ENCODE measurements around the gene AGPAT2.
"Not testable (repeated sequence)": the region's sequence is repeated elsewhere in the genome, so short reads cannot be mapped to it uniquely, and the experiment has no call there.

AGPAT2 gene

DNA sequence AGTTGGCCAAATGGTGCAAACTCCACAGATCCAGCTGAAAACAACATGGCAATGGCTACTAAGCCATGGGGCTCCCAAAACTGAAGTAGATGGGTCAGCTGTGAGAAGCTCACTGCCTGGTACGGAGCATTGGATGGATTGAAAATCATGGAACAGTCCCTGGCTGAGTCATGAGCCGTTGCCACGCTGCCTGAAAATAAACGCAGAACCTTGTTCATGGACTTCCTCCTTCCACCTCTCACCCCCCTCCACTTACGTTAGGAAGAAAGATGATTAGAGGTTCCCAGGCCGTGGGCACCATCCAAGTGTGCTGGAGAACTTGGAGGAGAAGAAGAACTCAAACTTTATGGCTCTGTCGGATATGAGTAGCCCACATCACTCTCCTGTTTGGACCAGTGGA lies 18.3 kb upstream of the AGPAT2 start:
- DNase-seq (ENCODE audit: low read depth) = no peak
- no peak overlapping the region for H3K4me3 ChIP-seq (ENCODE audit: low read depth, low read length)

- not testable (repeated sequence) for DNase-seq (ENCODE audit: low read depth); H3K4me3 ChIP-seq (ENCODE audit: low read depth, low read length)
These were observed 17.5 kb upstream of the AGPAT2 start for GRCh38 chr9:136704741-136705140.

DNA sequence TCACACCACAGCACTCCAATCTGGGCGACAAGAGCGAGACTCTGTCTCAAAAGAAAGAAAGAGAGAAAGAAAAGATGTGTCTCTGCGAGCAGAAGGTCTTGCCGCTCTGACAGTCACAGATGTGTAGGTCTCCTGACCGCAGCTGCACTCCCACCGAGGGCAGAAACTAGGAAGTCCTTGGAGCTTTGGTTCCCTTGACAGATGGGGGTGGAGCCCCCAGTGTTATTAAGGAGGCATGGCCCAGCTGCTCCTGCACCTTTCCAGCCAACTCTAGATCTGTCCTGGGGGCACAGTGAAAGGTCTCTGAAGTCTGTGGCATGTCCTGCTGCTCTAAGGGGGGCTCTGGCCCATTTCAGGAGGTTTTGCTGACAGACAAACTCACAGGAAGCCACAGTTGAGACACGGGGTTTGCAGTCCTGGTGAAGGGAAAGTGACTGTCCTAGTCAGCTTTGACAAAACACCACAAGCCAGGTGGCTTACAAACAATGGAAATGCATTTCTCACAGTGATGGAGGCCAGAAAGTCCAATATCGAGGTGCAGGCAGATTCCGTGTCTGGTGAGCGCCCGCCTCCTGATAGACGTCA lies 16.1 kb upstream of the AGPAT2 start:
- no peak overlapping the region for H3K4me3 ChIP-seq (ENCODE audit: low read depth, low read length)
- DNase-seq (ENCODE audit: low read depth) = no peak

DNA sequence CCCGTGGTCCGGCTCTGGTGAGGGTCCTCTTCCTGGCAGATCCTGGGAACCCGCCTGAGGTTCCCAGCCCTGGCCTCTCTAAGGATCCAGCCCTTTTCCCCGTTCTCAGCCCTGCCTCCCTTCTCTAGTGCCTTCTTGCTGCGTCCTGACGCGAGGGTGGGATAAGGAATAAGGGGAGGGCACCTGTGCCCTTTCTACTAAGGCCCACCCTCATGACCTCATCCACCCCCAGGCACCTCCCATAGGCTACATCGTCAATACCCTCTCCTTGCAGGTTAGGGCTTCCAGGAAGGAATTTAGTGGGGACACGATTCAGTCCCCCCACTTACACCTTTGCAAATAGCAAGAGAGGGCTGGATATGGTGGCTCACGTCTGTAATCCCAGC lies 14.4 kb upstream of the AGPAT2 start:
- no peak overlapping the region for H3K4me3 ChIP-seq (ENCODE audit: low read depth, low read length)
- no peak for DNase-seq (ENCODE audit: low read depth)

DNA sequence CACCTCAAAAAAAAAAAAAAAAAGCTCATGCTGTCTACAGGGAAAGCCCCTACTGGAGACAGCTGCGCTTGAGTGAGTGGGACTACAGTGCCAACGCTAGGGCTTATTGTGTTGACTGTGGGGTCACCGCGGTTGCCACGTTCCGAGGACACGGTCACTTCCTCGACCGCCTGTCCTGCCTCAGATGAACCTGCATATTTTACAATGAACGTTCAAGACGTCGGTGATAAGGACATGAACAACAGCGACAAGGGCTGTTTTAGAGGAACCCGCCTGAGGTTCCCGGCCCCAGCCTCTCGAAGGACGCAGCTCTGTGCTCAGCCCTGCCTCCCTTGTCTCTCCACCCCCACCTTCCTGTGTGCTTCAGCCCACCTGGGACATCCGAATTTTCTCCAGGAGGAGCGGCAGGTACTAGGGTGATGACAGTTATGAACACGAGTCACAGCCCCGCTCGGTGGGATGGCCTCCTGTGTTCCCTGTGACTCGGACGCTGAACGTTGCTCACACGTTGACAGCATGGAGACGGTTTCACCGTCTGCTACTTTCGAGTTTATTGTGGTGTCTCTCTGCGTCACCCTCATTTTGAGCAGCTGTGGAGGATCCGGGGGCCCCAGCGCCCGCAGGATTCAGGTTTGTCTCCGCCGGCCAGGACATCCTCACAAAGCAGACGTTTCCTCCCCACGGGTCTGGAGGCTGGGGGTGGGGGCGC lies 13.9 kb upstream of the AGPAT2 start:
- DNase-seq (ENCODE audit: low read depth) = no peak
- H3K4me3 ChIP-seq (ENCODE audit: low read depth, low read length) = no peak overlapping the region

DNA sequence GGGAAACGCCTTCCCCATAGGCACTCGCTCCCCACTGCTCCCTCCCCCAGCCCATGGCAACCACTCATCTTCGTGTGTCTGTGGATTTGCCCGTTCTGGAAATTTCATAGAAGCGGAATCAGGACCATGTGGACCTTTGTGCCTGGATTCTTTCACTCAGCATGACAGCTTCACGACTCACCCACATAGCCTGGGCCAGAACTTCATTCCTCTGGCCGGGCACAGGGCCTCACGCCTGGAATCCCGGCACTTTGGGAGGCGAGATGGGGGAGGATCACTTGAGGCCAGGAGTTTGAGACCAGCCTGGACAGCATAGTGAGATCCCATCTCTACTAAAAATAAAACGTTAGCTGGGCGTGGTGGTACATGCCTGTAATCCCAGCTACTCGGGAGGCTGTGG lies 13.0 kb upstream of the AGPAT2 start:
- DNase-seq (ENCODE audit: low read depth) = no peak

GRCh38 chr9:136698635-136699246 lies 11.5 kb upstream of the AGPAT2 start:
- no peak for DNase-seq (ENCODE audit: low read depth)
- no peak overlapping the region for H3K4me3 ChIP-seq (ENCODE audit: low read depth, low read length)

More for the DNA sequence above, 13.0 kb upstream of the AGPAT2 start:
- H3K4me3 ChIP-seq (ENCODE audit: low read depth, low read length) = no peak overlapping the region

GRCh38 chr9:136697821-136698526 lies 10.7 kb upstream of the AGPAT2 start:
- DNase-seq (ENCODE audit: low read depth) = no peak
- no peak overlapping the region for H3K4me3 ChIP-seq (ENCODE audit: low read depth, low read length)

GRCh38 chr9:136697146-136697820 lies 10.0 kb upstream of the AGPAT2 start:
- no peak for DNase-seq (ENCODE audit: low read depth)
- no peak overlapping the region for H3K4me3 ChIP-seq (ENCODE audit: low read depth, low read length)

- DNase-seq (ENCODE audit: low read depth) = no peak
- H3K4me3 ChIP-seq (ENCODE audit: low read depth, low read length) = no peak overlapping the region
These were observed 9.2 kb upstream of the AGPAT2 start for GRCh38 chr9:136696502-136696901.

DNA sequence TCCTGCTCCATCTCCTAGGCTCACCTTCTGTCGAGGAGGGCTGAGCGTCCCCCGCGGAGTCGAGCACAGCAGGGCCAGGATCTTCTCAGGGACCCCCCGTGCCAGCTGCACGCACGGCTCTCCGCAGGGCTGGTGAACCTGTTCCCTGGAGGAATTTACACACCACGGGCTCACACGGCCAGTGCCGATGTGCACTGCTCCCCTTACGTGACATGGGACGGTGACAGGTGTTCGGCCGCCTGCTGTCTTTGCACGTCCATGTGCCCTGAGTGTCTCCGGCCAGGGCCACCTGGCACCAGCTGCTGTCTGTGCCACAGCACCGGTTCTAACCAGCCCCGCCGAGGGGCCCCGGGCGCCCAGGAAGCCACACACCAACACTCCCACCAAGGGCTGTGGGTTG lies 8.7 kb upstream of the AGPAT2 start:
- H3K4me3 ChIP-seq (ENCODE audit: low read depth, low read length) = no peak overlapping the region
- no peak for DNase-seq (ENCODE audit: low read depth)

GRCh38 chr9:136695435-136695895 lies 8.2 kb upstream of the AGPAT2 start:
- no peak for DNase-seq (ENCODE audit: low read depth)

DNA sequence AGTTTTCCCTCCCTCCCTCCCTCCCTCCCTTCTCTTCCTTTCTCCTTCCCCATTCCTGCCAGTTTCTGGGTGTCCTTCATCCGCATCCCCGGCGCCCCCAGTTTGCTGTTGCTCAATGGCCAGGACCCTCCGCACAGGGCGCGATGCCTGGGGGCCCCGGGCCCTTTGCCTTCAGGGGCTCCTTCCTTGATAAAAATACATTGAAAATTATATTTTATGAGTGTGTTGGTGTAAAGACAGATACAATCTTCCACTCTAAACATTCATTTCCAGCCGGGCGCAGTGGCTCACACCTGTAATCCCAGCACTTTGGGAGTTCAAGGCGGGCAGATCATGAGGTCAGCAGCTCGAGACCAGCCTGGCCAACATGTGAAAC lies 7.6 kb upstream of the AGPAT2 start:
- DNase-seq (ENCODE audit: low read depth) = no peak
- no peak overlapping the region for H3K4me3 ChIP-seq (ENCODE audit: low read depth, low read length)

More at GRCh38 chr9:136695435-136695895, 8.2 kb upstream of the AGPAT2 start:
- no peak overlapping the region for H3K4me3 ChIP-seq (ENCODE audit: low read depth, low read length)

DNA sequence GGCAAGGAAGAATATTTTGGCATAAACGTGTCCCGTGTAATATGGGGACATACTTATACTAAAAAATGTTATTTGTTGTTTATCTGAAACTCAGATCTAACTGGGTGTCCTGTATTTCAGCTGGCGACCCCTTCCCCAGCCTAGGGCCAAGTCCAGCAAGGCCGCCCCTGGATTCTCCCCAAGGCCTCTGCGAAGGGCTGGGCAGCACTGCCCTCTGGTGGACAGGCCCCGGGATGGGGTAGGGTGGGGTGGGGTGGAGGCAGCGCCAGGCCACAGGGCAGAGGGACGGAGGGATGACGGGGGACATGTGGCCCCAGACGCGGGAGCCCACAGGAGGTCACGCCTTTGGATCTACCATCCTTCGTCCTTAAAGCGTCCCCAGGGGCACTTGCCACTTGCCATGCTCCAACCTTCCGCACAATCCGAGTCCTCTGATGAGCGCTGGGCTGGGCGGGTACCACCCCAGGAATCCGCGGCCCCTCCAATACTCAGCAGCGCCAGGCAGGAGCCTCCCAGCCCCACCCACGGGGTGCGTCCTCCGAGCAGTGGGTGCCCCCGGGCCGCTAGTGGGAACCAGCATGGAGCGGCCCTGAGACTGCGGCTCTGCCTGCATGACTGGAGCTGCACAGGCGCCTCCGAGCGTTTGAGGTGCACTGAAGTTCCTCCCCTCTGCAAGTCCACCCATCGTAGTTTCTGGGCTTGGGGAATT lies 7.1 kb upstream of the AGPAT2 start:
- H3K4me3 ChIP-seq (ENCODE audit: low read depth, low read length) = no peak overlapping the region
- no peak for DNase-seq (ENCODE audit: low read depth)

DNA sequence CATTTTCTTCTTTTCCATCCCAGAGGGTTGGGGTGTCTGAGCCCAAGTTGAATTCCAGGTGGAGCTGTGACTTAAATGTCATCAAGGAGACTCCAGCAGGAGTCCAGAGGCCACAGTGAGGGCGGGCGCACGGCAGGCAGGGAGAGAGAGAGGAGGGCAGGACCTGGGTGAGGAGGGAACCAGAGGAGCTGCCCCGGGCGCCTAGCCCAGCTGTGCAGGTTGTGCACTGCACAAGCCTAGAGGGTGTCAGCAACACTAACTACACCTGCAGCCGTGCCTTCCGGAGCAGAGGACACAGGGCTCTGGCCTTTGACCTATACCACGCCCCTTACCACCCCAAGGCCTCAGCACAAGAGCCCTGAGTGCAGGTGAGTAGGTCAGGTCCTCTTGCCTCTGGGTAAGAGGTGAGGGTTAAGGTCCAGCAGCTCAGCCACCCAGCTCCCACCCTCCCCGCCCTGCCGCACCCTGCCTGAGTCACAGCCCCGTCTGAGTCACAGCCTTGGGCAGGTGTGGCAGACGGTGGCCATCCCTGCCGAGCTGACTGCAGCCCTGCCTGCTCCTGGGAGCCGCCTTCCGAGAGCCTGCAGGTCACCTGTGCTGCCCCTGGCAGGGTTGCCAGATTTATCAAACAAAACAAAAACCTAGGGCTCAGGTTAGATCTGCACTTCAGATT lies 6.4 kb upstream of the AGPAT2 start:
- DNase-seq (ENCODE audit: low read depth) = no peak
- no peak overlapping the region for H3K4me3 ChIP-seq (ENCODE audit: low read depth, low read length)

GRCh38 chr9:136693135-136693489 lies 5.9 kb upstream of the AGPAT2 start:
- no peak overlapping the region for H3K4me3 ChIP-seq (ENCODE audit: low read depth, low read length)
- DNase-seq (ENCODE audit: low read depth) = no peak

DNA sequence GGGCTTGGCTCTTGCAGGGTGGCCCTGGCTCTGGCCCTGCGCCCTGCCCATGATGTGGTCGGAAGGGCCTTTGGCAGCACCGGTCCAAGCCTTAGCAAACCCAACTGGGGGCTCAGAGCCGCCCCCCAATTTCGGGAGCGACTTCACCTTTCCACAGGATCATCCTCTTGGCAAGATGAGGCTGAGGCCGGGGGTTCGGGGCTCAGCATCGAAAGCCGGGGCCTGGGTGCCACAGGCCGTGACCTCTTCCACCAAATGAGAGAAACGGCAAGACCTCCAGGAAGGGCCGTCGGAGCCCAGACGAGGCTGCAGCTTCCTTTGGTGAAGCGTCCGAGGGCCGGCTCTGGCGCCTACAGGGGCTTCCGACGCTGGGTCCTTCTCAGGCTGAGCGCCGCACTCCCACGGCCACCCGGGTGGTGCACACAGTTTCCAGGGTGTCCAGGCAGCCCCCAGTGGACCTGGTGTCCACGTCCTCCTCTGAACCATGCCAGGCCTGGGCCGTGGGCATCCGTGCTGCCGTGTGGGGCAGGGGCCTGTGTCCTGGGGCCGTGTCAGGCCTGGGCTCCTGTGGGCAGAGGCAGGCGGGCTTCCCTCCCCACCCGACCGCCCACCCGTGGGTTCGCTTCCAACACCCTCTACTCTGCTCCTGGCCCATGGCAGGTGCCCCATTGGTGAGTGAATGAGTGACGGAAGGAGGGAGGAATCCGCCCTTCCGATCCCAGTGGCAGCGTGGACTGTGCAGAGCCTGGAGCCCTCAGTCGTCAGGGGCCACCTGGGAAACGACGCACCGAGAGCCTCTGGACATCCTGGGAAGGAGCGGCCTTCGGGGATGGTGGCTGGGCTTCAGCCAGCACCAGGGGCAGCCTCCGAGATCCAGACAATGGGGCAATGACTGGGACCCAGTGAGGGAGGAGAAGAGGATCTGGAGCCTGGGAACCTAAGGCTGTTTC lies 5.2 kb upstream of the AGPAT2 start:
- no peak for DNase-seq (ENCODE audit: low read depth)
- H3K4me3 ChIP-seq (ENCODE audit: low read depth, low read length) = no peak overlapping the region

Measured in skeletal muscle cell (primary cell).